Endothelial cell (in vitro differentiated cells): ENCODE data around the gene ZNF581. TPM values are rescaled to one million over a fixed set of nuclear protein-coding genes. Genes with fewer than 3 reads are reported as not detected.

Experiments
- DNase-seq: peaks from one replicate; pipeline ENCODE4 v3.0.0; 2021; ENCODE audit warnings: low spot score
- H3K27ac Mint-ChIP-seq: one replicate; pipeline ENCODE4 v1.8.0; 2021; ENCODE audit warnings: mixed read lengths, inconsistent platforms; ENCODE audit not compliant: unreplicated experiment
- H3K27me3 Mint-ChIP-seq: one replicate; pipeline ENCODE4 v1.8.0; 2021; ENCODE audit warnings: mild to moderate bottlenecking, moderate library complexity, mixed read lengths, inconsistent platforms; ENCODE audit not compliant: unreplicated experiment
- H3K36me3 Mint-ChIP-seq: one replicate; pipeline ENCODE4 v1.8.0; 2021; ENCODE audit warnings: mild to moderate bottlenecking, low read depth, mixed read lengths, inconsistent platforms; ENCODE audit not compliant: unreplicated experiment
- H3K4me1 Mint-ChIP-seq: one replicate; pipeline ENCODE4 v1.8.0; 2021; ENCODE audit warnings: mild to moderate bottlenecking, mixed read lengths, inconsistent platforms; ENCODE audit not compliant: unreplicated experiment
- H3K4me3 Mint-ChIP-seq: one replicate; pipeline ENCODE4 v1.8.0; 2021; ENCODE audit warnings: mild to moderate bottlenecking, mixed read lengths, inconsistent platforms; ENCODE audit not compliant: unreplicated experiment
- H3K9me3 Mint-ChIP-seq: one replicate; pipeline ENCODE4 v1.8.0; 2021; ENCODE audit warnings: mixed read lengths, inconsistent platforms; ENCODE audit not compliant: unreplicated experiment
- CTCF ChIP-seq: fragments of 200-600 bp; sonication (generic); IDR thresholded peaks from one replicate; pipeline ENCODE4 v1.5.0; 2021; ENCODE audit warnings: antibody characterized with exemption; ENCODE audit not compliant: unreplicated experiment
- total RNA-seq: library from RNA; stranded (reverse); fragmentation: NEBNext Ultra II Directional; extraction: Animal tissue kit (Norgen Biotek cat#: 25700); gene quantifications from one replicate; pipeline ENCODE4 v1.2.1, GENCODE V29; 2021; ENCODE audit not compliant: unreplicated experiment

ZNF581 gene
- total RNA-seq, 1 donor from 2014 or later, result 47.2 TPM

GRCh38 chr19:55603581-55604292, 39.7 kb upstream of the ZNF581 start:
- H3K4me1 Mint-ChIP-seq, result peaks cover 26% of the 10 kb centered on the region
- no peak for DNase-seq
- peak overlapping the region; percentile 31 for H3K27ac Mint-ChIP-seq
- peaks cover 37% of the 10 kb centered on the region for H3K27me3 Mint-ChIP-seq
- H3K4me3 Mint-ChIP-seq, result peak overlapping the region; percentile 81
- peaks cover 6% of the 10 kb centered on the region for H3K9me3 Mint-ChIP-seq
- H3K36me3 Mint-ChIP-seq, result peaks cover 21% of the 10 kb centered on the region
- no peak for TF ChIP-seq CTCF

GRCh38 chr19:55605207-55605636, 38.2 kb upstream of the ZNF581 start:
- peak; percentile 97 for DNase-seq
- Mint-ChIP-seq H3K4me1 (peaks cover 26% of the 10 kb centered on the region), H3K9me3 (peaks cover 6% of the 10 kb centered on the region), H3K27ac (peak overlapping the region; percentile 94), H3K27me3 (peaks cover 30% of the 10 kb centered on the region), H3K4me3 (peak overlapping the region; percentile 89), H3K36me3 (peaks cover 24% of the 10 kb centered on the region)
- no peak for TF ChIP-seq CTCF

GRCh38 chr19:55605637-55606470, 37.6 kb upstream of the ZNF581 start, which contains the start of gene ZNF865:
Gene ZNF865 (plus strand): TSS chr19:55605647. CDS start chr19:55613619, 7,972 bp downstream.
- Mint-ChIP-seq H3K36me3 (peaks cover 24% of the 10 kb centered on the region), H3K27ac (peak within 1 kb of the TSS; percentile 99), H3K9me3 (peaks cover 6% of the 10 kb centered on the region), H3K27me3 (peaks cover 32% of the 10 kb centered on the region), H3K4me3 (peak within 1 kb of the TSS; percentile 98), H3K4me1 (peaks cover 26% of the 10 kb centered on the region)
- TF ChIP-seq CTCF, result no peak
- DNase-seq, result peak; percentile 71

- H3K4me1 Mint-ChIP-seq, result peaks cover 26% of the 10 kb centered on the region
- H3K4me3 Mint-ChIP-seq, result peak overlapping the region; percentile 98
- H3K9me3 Mint-ChIP-seq, result peaks cover 6% of the 10 kb centered on the region
- H3K36me3 Mint-ChIP-seq, result peaks cover 26% of the 10 kb centered on the region
- peak overlapping the region; percentile 99 for H3K27ac Mint-ChIP-seq
- DNase-seq, result no peak
- H3K27me3 Mint-ChIP-seq, result peaks cover 29% of the 10 kb centered on the region
- no peak for TF ChIP-seq CTCF
Observed at GRCh38 chr19:55606471-55606787, 37.0 kb upstream of the ZNF581 start.
